Large intestine (tissue), 3 donors: ENCODE data around the gene GREB1. TPM values are rescaled to one million over a fixed set of nuclear protein-coding genes. Genes with fewer than 3 reads are reported as not detected.

Experiments
- DNase-seq, 2 donors: peaks; one replicate each; pipeline versions ENCODE4 v3.0.0 to v3.0.0-alpha.2; 2013
- H3K27ac ChIP-seq: one replicate; pipeline ENCODE4 v1.5.1; 2013; ENCODE audit warnings: low read length
- H3K27me3 ChIP-seq: 2 replicates; pipeline ENCODE4 v1.6.1; 2013; ENCODE audit warnings: low read length; ENCODE audit not compliant: control insufficient read depth, insufficient read depth
- H3K36me3 ChIP-seq: 2 replicates; pipeline ENCODE4 v1.6.1; 2013; ENCODE audit warnings: low read length; ENCODE audit not compliant: control insufficient read depth, insufficient read depth
- H3K4me1 ChIP-seq: one replicate; pipeline ENCODE4 v1.6.1; 2013; ENCODE audit warnings: low read length; ENCODE audit not compliant: control insufficient read depth, insufficient read depth
- H3K4me3 ChIP-seq: one replicate; pipeline ENCODE4 v1.5.1; 2013; ENCODE audit warnings: low read length
- H3K9me3 ChIP-seq: one replicate; pipeline ENCODE4 v1.6.1; 2013; ENCODE audit warnings: mild to moderate bottlenecking, low read depth, low read length, moderate library complexity; ENCODE audit not compliant: control insufficient read depth
- WGBS: methylation state at CpG from one replicate; pipeline ENCODE4 v1.1.5; 2013; ENCODE audit warnings: low lambda C conversion rate; ENCODE audit not compliant: insufficient coverage; 5-methylcytosine and 5-hydroxymethylcytosine counted together
- polyA plus RNA-seq: library from polyadenylated mRNA; unstranded; fragments of 120-200 nt; gene quantifications from one replicate; pipeline ENCODE4 v1.2.1, GENCODE V29; 2013

Gene GREB1
- polyA plus RNA-seq, 1 donor, result 2.6 TPM

DNA sequence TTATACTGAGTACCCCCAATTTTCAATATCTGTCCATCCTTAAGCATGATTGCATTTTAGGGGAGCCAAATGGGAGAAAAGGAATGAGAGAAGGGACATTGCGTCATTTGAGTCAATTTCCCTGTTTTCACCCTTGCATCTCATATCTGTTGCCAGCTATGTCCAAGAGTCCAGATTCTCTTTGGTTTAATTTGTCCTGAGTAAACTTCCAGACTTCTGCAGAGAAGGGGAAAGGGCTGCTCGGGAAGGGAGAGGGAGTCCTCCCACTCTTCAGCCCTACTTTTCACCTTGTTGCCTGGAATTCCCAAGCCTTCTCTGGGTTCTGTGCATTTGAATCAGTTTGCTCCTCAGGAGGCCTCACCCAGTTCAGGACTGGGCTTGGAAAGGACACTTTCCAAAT, 16.5 kb downstream of the GREB1 start:
- Histone ChIP-seq H3K27me3 (no peaks in the 10 kb centered on the region), H3K27ac (no peak overlapping the region), H3K4me3 (no peak overlapping the region), H3K4me1 (no peaks in the 10 kb centered on the region), H3K9me3 (no peaks in the 10 kb centered on the region), H3K36me3 (no peaks in the 10 kb centered on the region)
- no peak for DNase-seq
- WGBS, result no CpG with 5 or more reads among the region's 2 CpGs

DNA sequence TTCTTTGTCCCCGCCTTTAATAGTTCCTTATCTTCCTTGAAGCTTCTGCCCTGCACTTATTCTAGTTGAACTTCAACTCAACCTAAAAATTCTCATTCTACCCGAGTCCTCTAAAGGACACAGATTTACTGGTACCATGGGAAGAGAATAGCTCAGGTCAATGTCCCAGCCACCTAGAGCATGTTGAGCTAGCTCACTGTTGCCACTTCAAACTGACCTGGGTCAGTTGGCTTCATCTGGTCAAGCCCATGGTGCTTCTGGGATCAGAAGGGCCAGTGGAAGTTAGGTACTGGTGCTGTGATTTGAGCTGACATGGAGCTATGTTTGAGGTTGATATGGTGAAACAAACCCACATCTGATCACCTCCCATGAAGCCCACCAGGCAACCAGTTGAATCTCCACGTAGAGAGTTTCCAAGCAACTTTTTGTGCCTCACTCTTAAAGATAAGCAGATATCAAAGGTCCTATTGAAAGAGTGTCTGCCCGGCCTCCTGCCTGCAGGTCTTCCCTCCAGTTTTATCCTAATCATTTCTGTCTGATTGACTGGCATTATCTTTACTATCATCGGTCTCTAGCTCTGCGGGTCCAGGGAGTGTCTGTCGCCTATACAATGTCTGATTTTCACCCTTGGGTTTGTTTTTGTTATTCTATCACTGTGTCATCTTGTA, 17.2 kb downstream of the GREB1 start:
- no peak for DNase-seq
- Histone ChIP-seq H3K9me3 (no peaks in the 10 kb centered on the region), H3K27me3 (no peaks in the 10 kb centered on the region), H3K4me1 (no peaks in the 10 kb centered on the region), H3K27ac (no peak overlapping the region), H3K4me3 (no peak overlapping the region), H3K36me3 (no peaks in the 10 kb centered on the region)
- WGBS, result 54% methylated on average over 4 of the region's 7 CpGs

DNA sequence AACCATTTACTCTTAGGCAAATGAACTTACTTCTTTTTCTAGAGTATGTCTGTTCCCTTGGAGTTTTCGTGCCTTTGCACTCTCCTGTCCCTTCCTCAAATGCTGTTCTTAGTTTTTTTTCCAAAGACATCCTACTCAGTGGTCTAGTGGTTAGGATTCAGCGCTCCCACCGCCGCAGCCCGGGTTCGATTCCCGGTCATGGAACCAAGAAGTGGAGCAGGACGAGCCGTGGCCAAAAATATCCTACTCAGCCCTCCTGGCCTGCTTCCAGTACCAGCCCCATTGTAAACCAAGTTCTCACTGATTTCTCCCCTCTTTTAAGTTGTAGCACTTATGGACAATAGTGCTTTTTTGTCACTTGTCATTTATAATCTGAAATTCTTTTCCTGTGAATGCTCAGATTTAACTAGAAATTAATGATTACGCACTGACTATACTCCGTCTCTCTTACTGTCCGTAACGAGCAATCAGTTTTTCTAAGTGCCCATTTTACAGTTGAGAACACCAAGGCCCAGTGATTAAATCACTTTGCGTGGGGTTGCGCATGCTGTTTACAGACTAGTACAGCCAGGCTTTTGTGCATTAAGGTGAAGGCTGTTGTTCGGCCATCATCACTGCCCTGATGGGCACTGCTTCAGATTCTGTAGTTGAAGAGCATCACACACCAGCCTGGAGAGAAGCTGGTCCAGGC, 17.9 kb downstream of the GREB1 start:
- H3K4me1 ChIP-seq, result no peaks in the 10 kb centered on the region
- H3K27me3 ChIP-seq, result no peaks in the 10 kb centered on the region
- H3K27ac ChIP-seq, result no peak overlapping the region
- H3K9me3 ChIP-seq, result no peaks in the 10 kb centered on the region
- DNase-seq, result no peak
- no peak overlapping the region for H3K4me3 ChIP-seq
- WGBS, result 96% methylated on average over 8 of the region's 16 CpGs
- no peaks in the 10 kb centered on the region for H3K36me3 ChIP-seq

DNA sequence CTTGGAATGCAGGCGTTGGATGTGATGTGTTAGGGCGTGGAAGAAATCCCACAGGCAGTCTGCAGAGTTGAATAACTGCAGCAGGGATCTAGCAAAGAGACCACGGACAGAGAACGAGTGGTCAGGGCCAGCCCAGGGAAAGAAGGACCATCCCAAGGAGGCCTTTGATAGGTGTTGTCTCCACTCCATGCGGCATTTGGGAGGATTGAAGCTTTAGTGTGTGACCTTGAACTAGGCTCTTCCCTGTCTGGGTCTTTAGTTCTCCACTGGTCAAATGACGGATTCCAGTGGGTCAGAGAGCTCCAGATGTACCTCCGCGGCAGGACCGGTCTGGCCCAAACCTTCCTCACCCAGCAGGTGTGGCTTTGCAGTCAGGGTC, 18.4 kb downstream of the GREB1 start:
- Histone ChIP-seq H3K27me3 (no peaks in the 10 kb centered on the region), H3K36me3 (no peaks in the 10 kb centered on the region), H3K9me3 (no peaks in the 10 kb centered on the region), H3K4me1 (no peaks in the 10 kb centered on the region), H3K4me3 (no peak overlapping the region), H3K27ac (no peak overlapping the region)
- DNase-seq, result no peak
- no CpG with 5 or more reads among the region's 9 CpGs for WGBS

DNA sequence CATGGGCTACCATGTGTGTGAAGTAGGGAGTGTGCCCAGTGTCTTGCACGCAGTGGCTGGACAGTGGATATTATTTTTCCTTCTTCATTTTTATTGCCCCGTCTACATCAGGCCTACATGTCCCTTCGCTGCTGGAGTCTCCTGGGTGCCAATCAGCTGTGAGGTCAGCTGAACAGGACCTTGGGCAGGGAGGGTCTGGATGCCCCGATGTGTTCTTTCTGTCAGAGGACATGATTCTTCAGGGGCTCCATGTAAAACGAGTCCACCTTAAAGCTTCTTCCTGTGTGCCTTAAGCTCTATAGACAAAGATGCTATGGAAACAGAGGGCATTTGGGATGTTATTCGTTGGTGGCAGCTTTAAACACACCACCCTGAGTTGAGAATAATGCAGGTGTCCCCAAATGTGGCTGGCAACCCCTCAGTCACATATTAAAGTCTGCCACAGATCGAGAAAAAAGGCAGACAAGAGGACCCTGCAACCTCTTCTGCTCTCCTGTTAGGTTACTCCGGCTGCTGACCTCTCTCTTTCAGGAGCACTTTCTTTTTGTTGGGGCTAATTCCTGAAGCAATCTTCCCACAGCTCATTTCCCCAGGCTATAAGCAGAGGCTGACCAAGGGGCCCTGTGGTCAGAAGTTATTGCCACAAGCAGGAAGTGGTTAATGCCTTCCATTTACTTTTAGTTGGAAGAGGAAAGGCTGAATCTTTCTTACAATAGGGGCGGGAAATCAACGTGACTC, 20.0 kb downstream of the GREB1 start:
- H3K4me3 ChIP-seq, result no peak overlapping the region
- peaks cover 4% of the 10 kb centered on the region for H3K27me3 ChIP-seq
- no peak for DNase-seq

DNA sequence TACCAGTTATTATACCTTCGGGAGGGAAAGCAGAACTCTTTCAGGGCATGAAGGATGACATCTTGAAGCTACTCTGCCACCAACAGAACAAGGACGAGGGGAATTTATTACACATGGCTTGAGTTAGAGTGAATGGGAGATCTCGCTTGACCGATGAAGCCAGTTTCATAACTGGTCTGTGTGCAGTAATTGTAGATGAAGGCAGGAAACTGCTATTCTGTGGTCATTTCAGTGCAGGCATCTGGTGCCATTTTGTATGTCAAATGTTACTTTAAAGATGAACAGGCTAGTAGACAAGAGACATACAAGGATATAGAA, 20.5 kb downstream of the GREB1 start:
- Histone ChIP-seq H3K9me3 (no peaks in the 10 kb centered on the region), H3K36me3 (no peaks in the 10 kb centered on the region), H3K4me3 (no peak overlapping the region), H3K27me3 (peaks cover 8% of the 10 kb centered on the region), H3K27ac (no peak overlapping the region), H3K4me1 (no peaks in the 10 kb centered on the region)
- DNase-seq, result no peak
- WGBS, result no CpG with 5 or more reads among the region's 4 CpGs

More for the DNA sequence above, 20.0 kb downstream of the GREB1 start:
- WGBS, result 75% methylated on average over 1 of the region's 10 CpGs
- H3K36me3 ChIP-seq, result no peaks in the 10 kb centered on the region
- H3K4me1 ChIP-seq, result no peaks in the 10 kb centered on the region
- no peak overlapping the region for H3K27ac ChIP-seq
- no peaks in the 10 kb centered on the region for H3K9me3 ChIP-seq

DNA sequence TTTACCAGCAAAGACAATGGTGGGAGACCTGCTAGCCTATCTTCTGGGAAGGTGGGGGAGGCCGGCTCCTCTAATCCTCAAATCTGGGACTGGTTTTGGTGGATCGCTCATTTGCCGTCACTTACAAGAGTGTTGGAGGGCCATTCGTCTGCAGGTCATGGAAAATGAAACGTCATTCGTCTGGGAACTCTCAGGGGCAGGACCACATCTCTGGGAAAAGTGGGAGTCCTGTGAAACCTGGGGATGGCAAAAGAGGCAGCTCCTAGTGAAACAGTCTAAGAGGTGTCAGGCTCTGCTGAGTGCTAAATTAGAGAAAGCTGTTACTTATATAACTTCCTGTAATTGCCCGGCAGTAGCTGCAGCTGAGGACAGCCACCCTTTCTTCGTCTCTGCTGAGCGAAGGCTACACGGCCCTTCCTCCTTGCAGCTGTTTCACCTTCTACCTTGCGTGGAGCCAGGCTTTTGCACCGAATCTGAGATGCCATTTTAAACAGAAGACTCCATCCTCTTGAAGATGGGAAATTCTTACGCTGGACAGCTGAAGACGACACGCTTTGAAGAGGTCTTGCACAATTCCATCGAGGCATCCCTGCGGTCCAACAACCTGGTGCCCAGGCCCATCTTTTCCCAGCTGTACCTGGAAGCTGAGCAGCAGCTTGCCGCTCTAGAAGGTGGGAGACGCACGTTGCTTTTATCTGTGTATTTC, 22.4 kb downstream of the GREB1 start:
- DNase-seq, result no peak
- Histone ChIP-seq H3K36me3 (no peaks in the 10 kb centered on the region), H3K9me3 (no peaks in the 10 kb centered on the region), H3K27ac (no peak overlapping the region), H3K27me3 (peaks cover 10% of the 10 kb centered on the region), H3K4me3 (no peak overlapping the region), H3K4me1 (no peaks in the 10 kb centered on the region)
- WGBS, result no CpG with 5 or more reads among the region's 20 CpGs

DNA sequence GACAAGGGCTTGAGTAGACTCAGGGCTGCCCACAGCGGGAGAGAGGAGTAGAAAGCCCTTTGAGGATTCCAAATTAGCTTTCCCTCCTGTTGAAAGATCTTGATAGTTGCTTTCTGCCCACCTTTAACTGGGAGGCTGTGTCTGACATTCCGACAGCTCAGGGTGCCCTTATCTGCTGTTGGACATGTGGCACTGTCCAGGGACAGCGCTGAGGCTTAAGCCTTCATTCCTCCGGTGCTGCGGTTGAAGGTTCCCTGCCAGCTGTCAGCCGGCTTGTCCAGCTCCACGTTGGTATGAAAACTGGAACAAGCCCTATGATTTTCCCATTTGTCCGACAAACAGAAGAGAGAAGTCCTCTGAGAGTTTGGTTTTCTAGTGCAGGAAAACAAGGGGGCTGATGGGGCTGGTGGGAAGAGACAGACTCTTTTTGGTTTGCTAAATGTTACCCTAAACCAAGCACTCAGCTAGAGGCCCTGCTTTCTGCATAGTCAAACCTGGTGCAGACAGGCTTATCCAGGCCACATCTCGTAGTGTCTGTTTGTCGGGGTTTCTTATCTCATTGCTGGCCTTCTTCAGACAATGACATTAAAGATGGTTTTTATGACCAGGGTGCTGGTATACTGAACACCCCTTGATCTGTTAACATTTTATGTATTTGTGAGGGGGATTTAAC, 24.5 kb downstream of the GREB1 start:
- H3K27me3 ChIP-seq, result peaks cover 10% of the 10 kb centered on the region
- no peak overlapping the region for H3K27ac ChIP-seq
- DNase-seq, result no peak
- H3K9me3 ChIP-seq, result no peaks in the 10 kb centered on the region
- no CpG with 5 or more reads among the region's 10 CpGs for WGBS
- H3K36me3 ChIP-seq, result no peaks in the 10 kb centered on the region
- no peaks in the 10 kb centered on the region for H3K4me1 ChIP-seq
- H3K4me3 ChIP-seq, result no peak overlapping the region

DNA sequence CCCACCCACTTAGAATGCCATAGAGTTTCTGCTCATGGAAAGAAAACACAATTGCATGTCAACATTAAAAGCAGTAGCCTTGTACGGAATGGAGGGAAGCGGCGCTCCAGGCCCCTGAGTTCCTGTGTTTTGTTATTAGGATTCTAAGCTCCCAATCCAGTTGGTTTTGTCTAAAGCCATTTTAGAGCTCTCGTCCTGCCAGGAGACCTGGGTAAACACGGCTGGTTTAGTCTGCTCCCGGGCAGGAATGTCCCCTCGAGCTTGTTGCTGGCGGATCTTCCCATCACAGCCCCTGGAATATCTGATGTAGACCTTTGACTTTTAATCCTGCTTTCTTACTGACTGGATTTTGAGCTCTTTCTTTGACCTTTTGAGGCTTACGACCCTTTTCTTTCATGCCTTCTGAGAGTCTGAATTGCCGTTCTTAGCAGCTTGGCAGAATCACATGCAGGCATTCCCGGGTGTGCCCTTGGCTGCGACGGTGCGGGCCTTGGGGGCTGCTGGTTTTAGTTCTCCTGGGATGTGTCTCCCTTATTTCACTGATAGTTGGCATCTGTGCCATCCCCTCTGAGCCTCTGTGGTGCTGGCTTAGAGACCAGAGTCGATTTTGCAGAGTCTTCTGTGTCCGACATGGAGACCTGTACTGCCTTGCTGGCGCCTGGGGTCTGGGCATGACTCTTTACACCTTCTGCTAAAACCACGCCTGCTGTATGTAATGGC, 25.4 kb downstream of the GREB1 start:
- Histone ChIP-seq H3K27me3 (peaks cover 10% of the 10 kb centered on the region), H3K4me3 (no peak overlapping the region), H3K9me3 (no peaks in the 10 kb centered on the region), H3K4me1 (no peaks in the 10 kb centered on the region), H3K27ac (no peak overlapping the region), H3K36me3 (no peaks in the 10 kb centered on the region)
- DNase-seq, result no peak
- WGBS, result 80% methylated on average over 3 of the region's 18 CpGs
